Activated CD4-positive, alpha-beta memory T cell treated with anti-CD3 and anti-CD28 coated beads for 36 hours (primary cell): Measurements from ENCODE around the gene CCNY. TPM values are rescaled to one million over a fixed set of nuclear protein-coding genes. Genes with fewer than 3 reads are reported as not detected.
"Not testable (repeated sequence)": the region's sequence is repeated elsewhere in the genome, so short reads cannot be mapped to it uniquely, and the experiment has no call there.

Experiments
- CTCF ChIA-PET: fragments of 350-600 bp; sonication (Branson Sonifier 250); formaldehyde crosslinking; loops from one replicate; lab custom pipeline; 2021; ENCODE audit warnings: antibody characterized with exemption, inconsistent platforms; lab: Charles Lee
- POLR2A ChIA-PET: fragments of 350-600 bp; sonication (Branson Sonifier 250); formaldehyde crosslinking; loops from one replicate; lab custom pipeline; 2021; ENCODE audit warnings: antibody characterized with exemption; lab: Charles Lee
- DNase-seq: peaks from one replicate; pipeline ENCODE4 v3.0.0-alpha.2; 2020
- H3K27ac Mint-ChIP-seq: one replicate; pipeline ENCODE4 v1.8.0; 2021; ENCODE audit warnings: mixed read lengths
- H3K27me3 Mint-ChIP-seq: one replicate; pipeline ENCODE4 v1.8.0; 2021; ENCODE audit warnings: mixed read lengths
- H3K36me3 Mint-ChIP-seq: one replicate; pipeline ENCODE4 v1.8.0; 2021; ENCODE audit warnings: mixed read lengths
- H3K4me1 Mint-ChIP-seq: one replicate; pipeline ENCODE4 v1.8.0; 2021; ENCODE audit warnings: low read depth, mixed read lengths
- H3K4me3 Mint-ChIP-seq: one replicate; pipeline ENCODE4 v1.8.0; 2021; ENCODE audit warnings: mild to moderate bottlenecking, mixed read lengths
- H3K9me3 Mint-ChIP-seq: one replicate; pipeline ENCODE4 v1.8.0; 2021; ENCODE audit warnings: mixed read lengths
- intact Hi-C: fragments of 100-400 bp; cut with micrococcal nuclease; formaldehyde crosslinking; loops from one replicate; pipeline ENCODE4 v1.15.1; 2023
- total RNA-seq, 2 experiments: library from RNA; stranded (reverse); gene quantifications; one replicate each; pipeline ENCODE4 v1.2.3, GENCODE V29; 2021

Gene CCNY
- total RNA-seq, 2 experiments from 2014 or later, result 34.6 to 36.2 TPM

DNA sequence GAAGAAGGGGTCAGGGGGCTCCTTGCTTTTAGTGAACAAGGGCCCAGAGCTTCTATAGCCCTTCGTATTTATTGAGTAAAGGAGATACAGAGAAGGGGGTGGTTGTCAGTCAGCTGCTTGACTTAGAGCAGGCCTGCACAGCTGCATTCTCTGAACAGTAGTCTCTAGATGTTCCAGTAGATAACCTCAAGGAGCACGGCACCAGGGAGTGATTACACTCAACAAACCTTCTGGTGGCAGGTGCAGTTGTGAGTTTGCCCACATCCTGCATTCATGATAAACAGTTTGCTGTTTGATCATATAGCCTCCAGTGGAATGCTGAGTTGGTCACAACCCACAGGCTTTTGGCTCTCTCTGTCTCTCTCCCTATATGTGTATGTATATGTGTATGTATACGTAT, 198.8 kb downstream of the CCNY start:
- POLR2A ChIA-PET, result no interaction called here
- Mint-ChIP-seq H3K27me3 (no peaks in the 10 kb centered on the region), H3K9me3 (peaks cover 20% of the 10 kb centered on the region), H3K4me1 (peaks cover 10% of the 10 kb centered on the region), H3K36me3 (peaks cover 83% of the 10 kb centered on the region), H3K4me3 (no peak overlapping the region), H3K27ac (no peak overlapping the region)
- no peak for DNase-seq
- intact Hi-C loops, result no loop called here
- CTCF ChIA-PET, result no interaction called here

DNA sequence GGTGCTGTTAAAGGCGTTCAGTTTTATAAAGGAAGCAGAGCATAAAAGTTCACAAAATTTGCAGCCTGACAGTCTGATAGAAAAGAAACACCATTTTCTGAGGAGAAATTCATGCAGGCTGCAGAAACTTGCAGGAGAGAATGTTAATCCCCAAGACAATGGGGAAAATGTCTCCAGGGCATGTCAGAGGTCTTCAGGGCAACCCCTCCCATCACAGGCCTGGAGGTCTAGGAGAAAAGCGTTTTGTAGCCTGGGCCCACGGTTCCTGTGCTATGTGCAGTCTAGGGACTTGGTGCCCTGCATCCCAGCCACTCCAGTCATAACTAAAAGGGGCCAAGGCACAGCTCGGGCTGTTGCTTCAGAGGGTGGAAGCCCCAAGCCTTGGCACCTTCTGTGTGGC, 200.5 kb downstream of the CCNY start:
- no peak overlapping the region for H3K27ac Mint-ChIP-seq
- ChIA-PET CTCF (no interaction called here), POLR2A (no interaction called here)
- H3K9me3 Mint-ChIP-seq, result peaks cover 20% of the 10 kb centered on the region
- peaks cover 22% of the 10 kb centered on the region for H3K4me1 Mint-ChIP-seq
- H3K4me3 Mint-ChIP-seq, result no peak overlapping the region
- H3K27me3 Mint-ChIP-seq, result no peaks in the 10 kb centered on the region
- H3K36me3 Mint-ChIP-seq, result peaks cover 74% of the 10 kb centered on the region
- intact Hi-C loops, result no loop called here
- no peak for DNase-seq

- H3K27me3 Mint-ChIP-seq, CTCF ChIA-PET, POLR2A ChIA-PET, H3K4me3 Mint-ChIP-seq, H3K27ac Mint-ChIP-seq, DNase-seq, intact Hi-C loops: not testable (repeated sequence)
- H3K4me1 Mint-ChIP-seq, result peaks cover 29% of the 10 kb centered on the region
- peaks cover 71% of the 10 kb centered on the region for H3K36me3 Mint-ChIP-seq
- H3K9me3 Mint-ChIP-seq, result peaks cover 20% of the 10 kb centered on the region
Measured at GRCh38 chr10:35537925-35538324, 201.6 kb downstream of the CCNY start.

- POLR2A ChIA-PET, result no interaction called here
- H3K4me3 Mint-ChIP-seq, result no peak overlapping the region
- H3K27ac Mint-ChIP-seq, result peak overlapping the region; percentile 56
- DNase-seq, result no peak
- H3K9me3 Mint-ChIP-seq, result peaks cover 10% of the 10 kb centered on the region
- no peaks in the 10 kb centered on the region for H3K27me3 Mint-ChIP-seq
- peaks cover 49% of the 10 kb centered on the region for H3K36me3 Mint-ChIP-seq
- CTCF ChIA-PET, result interaction anchor here (0.9 to 2.0 kb wide), 2 partner anchors 22 to 546 kb away, joined by 3 to 7 read pairs; no protein-coding TSS in a partner anchor
- intact Hi-C loops, result loop anchor here (2.0 to 5.0 kb wide), 2 partner anchors 98 to 200 kb away; no protein-coding TSS in a partner anchor
- H3K4me1 Mint-ChIP-seq, result peaks cover 29% of the 10 kb centered on the region
Measured at GRCh38 chr10:35540296-35541164, 204.2 kb downstream of the CCNY start.

DNA sequence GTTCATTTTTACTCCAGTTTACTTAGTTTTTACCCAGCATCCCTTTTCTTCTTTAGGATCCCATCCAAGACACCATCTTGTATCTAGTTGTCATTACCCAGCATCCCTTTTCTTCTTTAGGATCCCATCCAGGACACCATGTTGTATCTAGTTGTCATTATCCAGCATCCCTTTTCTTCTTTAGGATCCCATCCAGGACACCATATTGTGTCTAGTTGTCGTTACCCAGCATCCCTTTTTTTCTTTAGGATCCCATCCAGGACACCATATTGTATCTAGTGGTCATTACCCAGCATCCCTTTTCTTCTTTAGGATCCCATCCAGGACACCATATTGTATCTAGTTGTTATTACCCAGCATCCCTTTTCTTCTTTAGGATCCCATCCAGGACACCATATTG, 205.4 kb downstream of the CCNY start:
- POLR2A ChIA-PET, result no interaction called here
- peaks cover under 1% of the 10 kb centered on the region for H3K9me3 Mint-ChIP-seq
- H3K27ac Mint-ChIP-seq, result no peak overlapping the region
- peaks cover 37% of the 10 kb centered on the region for H3K36me3 Mint-ChIP-seq
- no peak for DNase-seq
- H3K4me1 Mint-ChIP-seq, result peaks cover 26% of the 10 kb centered on the region
- H3K4me3 Mint-ChIP-seq, result no peak overlapping the region
- intact Hi-C loops, result loop anchor here (2.0 to 5.0 kb wide), 2 partner anchors 99 to 201 kb away; no protein-coding TSS in a partner anchor
- CTCF ChIA-PET, result interaction anchor here (0.9 kb wide), 1 partner anchor 547 kb away, joined by 3 read pairs; no protein-coding TSS in a partner anchor
- H3K27me3 Mint-ChIP-seq, result no peaks in the 10 kb centered on the region

- Mint-ChIP-seq H3K27ac (peak overlapping the region; percentile 60), H3K36me3 (peaks cover 32% of the 10 kb centered on the region), H3K4me1 (peaks cover 26% of the 10 kb centered on the region), H3K4me3 (no peak overlapping the region), H3K9me3 (no peaks in the 10 kb centered on the region), H3K27me3 (no peaks in the 10 kb centered on the region)
- intact Hi-C loops, result loop anchor here (5.0 kb wide), 1 partner anchor 100 kb away; no protein-coding TSS in a partner anchor
- CTCF ChIA-PET, result no interaction called here
- DNase-seq, result peak; percentile 30
- POLR2A ChIA-PET, result no interaction called here
Measured at GRCh38 chr10:35542303-35542702, 206.0 kb downstream of the CCNY start.

DNA sequence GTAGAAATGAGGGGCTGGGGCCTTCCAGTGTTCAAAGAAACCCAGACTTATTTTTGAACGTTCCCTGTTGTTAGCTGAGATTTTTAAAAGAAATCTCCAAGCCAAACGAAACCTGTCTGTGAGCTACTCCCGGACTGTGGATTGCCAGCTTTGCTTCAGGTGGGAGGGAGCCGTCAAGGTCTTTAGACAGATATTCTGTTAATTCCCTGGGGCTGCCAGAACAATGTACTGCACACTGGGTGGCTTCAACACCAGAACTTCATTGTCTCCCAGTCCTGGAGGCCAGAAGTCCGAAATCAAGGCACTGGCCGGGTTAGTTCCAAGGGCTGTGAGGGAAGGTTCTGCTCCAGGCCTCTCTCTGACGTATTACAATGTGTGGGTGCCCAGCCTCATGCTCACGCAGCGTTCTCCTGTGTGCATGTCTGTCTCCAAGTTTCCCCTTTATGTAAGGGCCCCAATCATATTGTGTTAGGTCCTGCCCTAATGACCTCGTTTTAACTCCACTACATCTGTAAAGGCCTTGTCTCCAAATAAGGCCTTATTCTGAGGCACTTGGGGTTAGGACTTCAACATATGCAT, 208.9 kb downstream of the CCNY start:
- peaks cover 18% of the 10 kb centered on the region for H3K4me1 Mint-ChIP-seq
- H3K27ac Mint-ChIP-seq, result no peak overlapping the region
- no peaks in the 10 kb centered on the region for H3K9me3 Mint-ChIP-seq
- intact Hi-C loops, result no loop called here
- no peaks in the 10 kb centered on the region for H3K27me3 Mint-ChIP-seq
- CTCF ChIA-PET, result interaction anchor here (1.9 kb wide), 1 partner anchor 18 kb away, joined by 5 read pairs; no protein-coding TSS in a partner anchor
- H3K4me3 Mint-ChIP-seq, result no peak overlapping the region
- DNase-seq, result no peak
- peaks cover 17% of the 10 kb centered on the region for H3K36me3 Mint-ChIP-seq
- POLR2A ChIA-PET, result no interaction called here

DNA sequence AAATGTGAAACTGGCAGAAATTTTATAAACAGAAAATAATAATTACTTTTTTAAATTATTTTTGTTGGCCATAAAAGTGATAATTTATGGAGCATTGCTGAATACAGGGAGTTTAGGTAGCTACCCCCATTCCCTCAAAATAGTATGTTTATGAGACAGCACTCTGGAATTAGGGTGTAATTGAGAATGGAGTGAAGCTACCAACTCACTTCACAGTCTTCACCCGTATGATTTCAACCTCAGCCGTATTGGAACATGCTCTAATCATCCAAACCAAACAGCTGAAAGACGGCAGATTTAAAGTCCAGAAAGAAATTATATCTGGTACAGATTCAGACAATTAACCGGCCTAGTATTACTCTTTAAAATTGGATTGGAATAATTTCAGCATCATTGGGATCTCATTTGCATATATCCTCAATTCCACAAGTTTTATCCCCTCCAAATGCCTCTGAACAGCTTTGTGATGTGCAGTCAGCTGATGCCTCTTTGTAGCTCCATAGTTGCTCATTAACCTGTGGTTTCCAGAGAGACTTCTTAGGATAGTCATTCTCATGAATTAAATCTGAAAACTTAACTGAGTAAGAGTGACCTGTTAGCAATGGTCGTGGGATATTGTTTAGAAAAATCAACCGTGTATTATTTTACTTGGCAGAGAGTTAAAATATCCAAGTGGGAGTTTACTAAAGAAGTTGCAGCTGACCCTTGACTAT, 209.7 kb downstream of the CCNY start:
- POLR2A ChIA-PET, result no interaction called here
- CTCF ChIA-PET, result interaction anchor here (1.9 kb wide), 1 partner anchor 17 kb away, joined by 5 read pairs; no protein-coding TSS in a partner anchor
- intact Hi-C loops, result no loop called here
- no peak overlapping the region for H3K4me3 Mint-ChIP-seq
- no peaks in the 10 kb centered on the region for H3K9me3 Mint-ChIP-seq
- no peak for DNase-seq
- H3K4me1 Mint-ChIP-seq, result peaks cover 11% of the 10 kb centered on the region
- H3K27me3 Mint-ChIP-seq, result no peaks in the 10 kb centered on the region
- no peak overlapping the region for H3K27ac Mint-ChIP-seq
- peaks cover 16% of the 10 kb centered on the region for H3K36me3 Mint-ChIP-seq

GRCh38 chr10:35546824-35547225, 210.5 kb downstream of the CCNY start:
- CTCF ChIA-PET, result interaction anchor here (1.9 kb wide), 1 partner anchor 17 kb away, joined by 5 read pairs; no protein-coding TSS in a partner anchor
- Mint-ChIP-seq H3K4me3 (no peak overlapping the region), H3K27ac (no peak overlapping the region), H3K9me3 (no peaks in the 10 kb centered on the region), H3K36me3 (peaks cover 12% of the 10 kb centered on the region), H3K27me3 (no peaks in the 10 kb centered on the region), H3K4me1 (peaks cover 6% of the 10 kb centered on the region)
- no peak for DNase-seq
- intact Hi-C loops, result no loop called here
- POLR2A ChIA-PET, result no interaction called here

- peaks cover 6% of the 10 kb centered on the region for H3K36me3 Mint-ChIP-seq
- DNase-seq, result no peak
- POLR2A ChIA-PET, result no interaction called here
- H3K4me3 Mint-ChIP-seq, result no peak overlapping the region
- intact Hi-C loops, result no loop called here
- no peak overlapping the region for H3K27ac Mint-ChIP-seq
- H3K9me3 Mint-ChIP-seq, result no peaks in the 10 kb centered on the region
- no peaks in the 10 kb centered on the region for H3K27me3 Mint-ChIP-seq
- H3K4me1 Mint-ChIP-seq, result no peaks in the 10 kb centered on the region
- CTCF ChIA-PET, result interaction anchor here (0.8 to 4.1 kb wide), 2 partner anchors 10 to 313 kb away, joined by 3 to 27 read pairs; no protein-coding TSS in a partner anchor
Measured at GRCh38 chr10:35552650-35553342, 216.5 kb downstream of the CCNY start.

- DNase-seq, result no peak
- POLR2A ChIA-PET, result no interaction called here
- Mint-ChIP-seq H3K4me1 (no peaks in the 10 kb centered on the region), H3K9me3 (no peaks in the 10 kb centered on the region), H3K36me3 (peaks cover 4% of the 10 kb centered on the region), H3K27me3 (no peaks in the 10 kb centered on the region), H3K27ac (no peak overlapping the region), H3K4me3 (no peak overlapping the region)
- CTCF ChIA-PET, result interaction anchor here (0.8 to 4.1 kb wide), 2 partner anchors 9 to 314 kb away, joined by 3 to 27 read pairs; no protein-coding TSS in a partner anchor
- intact Hi-C loops, result no loop called here
Measured at GRCh38 chr10:35554036-35554435, 217.7 kb downstream of the CCNY start.
